ENCODE measurements around the gene BZW2.

The BZW2 gene

GRCh38 chr7:16660702-16661464 lies 14.9 kb downstream of the BZW2 start:
- no peak for DNase-seq (ENCODE audit: low read depth, low spot score)
- H3K9ac ChIP-seq (ENCODE audit: insufficient read length) = no peak overlapping the region
- no peak overlapping the region for H3K27ac ChIP-seq
- TF ChIP-seq EZH2 (IDR thresholded peaks at IDR 0.05) (no peak), POLR2AphosphoS5 (IDR thresholded peaks at IDR 0.05; ENCODE audit: borderline replicate concordance, low read depth, low read length) (no peak), FOXP2 (optimal IDR thresholded peaks at IDR 0.05; ENCODE audit: control extremely low read depth, extremely low read length, insufficient read depth) (no peak)
- H3K36me3 ChIP-seq (ENCODE audit: insufficient read depth, low read length) = peaks cover 12% of the 10 kb centered on the region
- H3K9me3 ChIP-seq (ENCODE audit: low read depth, low read length) = no peaks in the 10 kb centered on the region
- H3K4me3 ChIP-seq = peak overlapping the region; percentile 19; the same call in 1 of the 2 replicates

- DNase-seq (ENCODE audit: low read depth, low spot score) = no peak
- H3K9ac ChIP-seq (ENCODE audit: insufficient read length) = no peak overlapping the region
Measured at GRCh38 chr7:16661924-16662323, 15.9 kb downstream of the BZW2 start.

GRCh38 chr7:16667355-16667754 lies 21.4 kb downstream of the BZW2 start:
- Histone ChIP-seq H3K9ac (ENCODE audit: insufficient read length) (no peak overlapping the region), H3K4me3 (no peak overlapping the region), H3K36me3 (ENCODE audit: insufficient read depth, low read length) (peaks cover 60% of the 10 kb centered on the region), H3K27ac (no peak overlapping the region), H3K9me3 (ENCODE audit: low read depth, low read length) (no peaks in the 10 kb centered on the region)
- no peak for TF ChIP-seq POLR2AphosphoS5 (IDR thresholded peaks at IDR 0.05; ENCODE audit: borderline replicate concordance, low read depth, low read length)
- no peak for TF ChIP-seq EZH2 (IDR thresholded peaks at IDR 0.05)
- DNase-seq (ENCODE audit: low read depth, low spot score) = no peak

More at GRCh38 chr7:16661924-16662323, 15.9 kb downstream of the BZW2 start:
- Histone ChIP-seq H3K4me3 (no peak overlapping the region), H3K36me3 (ENCODE audit: insufficient read depth, low read length) (peaks cover 17% of the 10 kb centered on the region), H3K27ac (no peak overlapping the region), H3K9me3 (ENCODE audit: low read depth, low read length) (no peaks in the 10 kb centered on the region)
- TF ChIP-seq EZH2 (IDR thresholded peaks at IDR 0.05) (no peak), POLR2AphosphoS5 (IDR thresholded peaks at IDR 0.05; ENCODE audit: borderline replicate concordance, low read depth, low read length) (no peak), FOXP2 (optimal IDR thresholded peaks at IDR 0.05; ENCODE audit: control extremely low read depth, extremely low read length, insufficient read depth) (no peak)

DNA sequence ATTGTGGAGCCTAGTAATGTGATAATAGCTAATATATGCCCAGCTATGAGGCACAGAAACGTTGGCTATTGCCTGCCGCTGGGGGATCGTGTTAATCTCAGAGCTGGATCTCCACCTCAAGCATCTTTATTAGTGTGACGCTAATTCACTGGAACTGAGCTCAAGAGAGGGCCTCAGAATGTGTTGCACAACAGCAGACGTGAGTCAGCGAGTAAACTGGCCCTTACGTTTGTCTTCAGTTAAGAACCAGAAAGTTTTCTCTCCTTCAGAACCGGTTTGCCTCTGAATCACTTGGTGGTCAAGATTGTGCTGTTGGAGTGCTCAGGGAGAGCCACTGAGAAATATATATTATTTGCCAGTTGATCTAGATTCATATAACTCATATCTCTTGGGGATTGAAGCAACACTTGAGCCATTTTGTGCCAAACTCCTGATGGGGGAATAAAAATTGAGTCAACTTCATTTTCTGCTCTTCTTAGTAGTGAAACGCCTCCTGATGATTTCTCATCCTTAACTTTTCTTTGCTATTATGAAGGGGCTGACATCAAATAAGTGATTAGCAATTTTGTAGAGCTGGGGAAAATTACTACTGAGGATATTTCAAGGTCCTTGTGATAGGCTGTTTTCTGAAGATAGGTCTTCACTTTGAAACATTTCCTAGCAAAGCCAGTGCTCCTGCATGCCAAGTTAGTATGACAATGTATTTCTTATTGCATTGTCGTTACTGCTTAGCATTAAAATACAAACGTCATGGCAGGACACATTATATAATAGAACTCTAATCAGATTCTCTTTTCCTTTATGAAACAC lies 22.3 kb downstream of the BZW2 start:
- Histone ChIP-seq H3K9me3 (ENCODE audit: low read depth, low read length) (no peaks in the 10 kb centered on the region), H3K27ac (no peak overlapping the region), H3K4me3 (no peak overlapping the region), H3K9ac (ENCODE audit: insufficient read length) (no peak overlapping the region), H3K36me3 (ENCODE audit: insufficient read depth, low read length) (peaks cover 64% of the 10 kb centered on the region)
- no peak for DNase-seq (ENCODE audit: low read depth, low spot score)
- no peak for TF ChIP-seq FOXP2 (optimal IDR thresholded peaks at IDR 0.05; ENCODE audit: control extremely low read depth, extremely low read length, insufficient read depth)
- TF ChIP-seq EZH2 (IDR thresholded peaks at IDR 0.05) = no peak
- no peak for TF ChIP-seq POLR2AphosphoS5 (IDR thresholded peaks at IDR 0.05; ENCODE audit: borderline replicate concordance, low read depth, low read length)

GRCh38 chr7:16668978-16669377 lies 23.0 kb downstream of the BZW2 start:
- H3K9me3 ChIP-seq (ENCODE audit: low read depth, low read length) = no peaks in the 10 kb centered on the region
- no peak for DNase-seq (ENCODE audit: low read depth, low spot score)
- H3K27ac ChIP-seq = no peak overlapping the region
- H3K9ac ChIP-seq (ENCODE audit: insufficient read length) = no peak overlapping the region
- H3K36me3 ChIP-seq (ENCODE audit: insufficient read depth, low read length) = peaks cover 64% of the 10 kb centered on the region
- no peak overlapping the region for H3K4me3 ChIP-seq
- TF ChIP-seq POLR2AphosphoS5 (IDR thresholded peaks at IDR 0.05; ENCODE audit: borderline replicate concordance, low read depth, low read length) = no peak
- TF ChIP-seq FOXP2 (optimal IDR thresholded peaks at IDR 0.05; ENCODE audit: control extremely low read depth, extremely low read length, insufficient read depth) = no peak
- no peak for TF ChIP-seq EZH2 (IDR thresholded peaks at IDR 0.05)

- no peak for DNase-seq (ENCODE audit: low read depth, low spot score)
- Histone ChIP-seq H3K9me3 (ENCODE audit: low read depth, low read length) (no peaks in the 10 kb centered on the region), H3K4me3 (no peak overlapping the region), H3K27ac (no peak overlapping the region), H3K36me3 (ENCODE audit: insufficient read depth, low read length) (peaks cover 60% of the 10 kb centered on the region), H3K9ac (ENCODE audit: insufficient read length) (no peak overlapping the region)
- TF ChIP-seq FOXP2 (optimal IDR thresholded peaks at IDR 0.05; ENCODE audit: control extremely low read depth, extremely low read length, insufficient read depth) (no peak), EZH2 (IDR thresholded peaks at IDR 0.05) (no peak), POLR2AphosphoS5 (IDR thresholded peaks at IDR 0.05; ENCODE audit: borderline replicate concordance, low read depth, low read length) (no peak)
Measured at GRCh38 chr7:16669581-16669980, 23.6 kb downstream of the BZW2 start.

DNA sequence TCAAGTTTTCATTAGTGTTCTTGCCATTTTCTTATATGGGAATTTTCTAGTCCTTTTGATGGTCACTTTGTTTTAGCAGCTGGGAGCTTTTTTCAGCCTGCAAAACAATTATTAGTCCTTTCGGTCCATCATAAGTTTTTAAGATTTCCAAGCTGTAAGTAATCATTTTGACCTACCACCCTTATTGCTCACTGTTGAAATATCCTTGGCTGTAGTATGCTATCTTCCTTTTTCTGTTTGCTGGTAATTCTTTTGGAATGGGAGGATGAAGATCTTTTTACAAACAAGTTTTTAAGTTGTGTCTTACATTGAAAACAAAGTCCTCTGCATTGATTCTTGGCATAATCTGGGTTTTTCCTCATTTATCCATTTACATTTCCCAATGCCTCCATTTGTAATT lies 24.0 kb downstream of the BZW2 start:
- TF ChIP-seq EZH2 (IDR thresholded peaks at IDR 0.05) (no peak), FOXP2 (optimal IDR thresholded peaks at IDR 0.05; ENCODE audit: control extremely low read depth, extremely low read length, insufficient read depth) (no peak), POLR2AphosphoS5 (IDR thresholded peaks at IDR 0.05; ENCODE audit: borderline replicate concordance, low read depth, low read length) (no peak)
- Histone ChIP-seq H3K9me3 (ENCODE audit: low read depth, low read length) (no peaks in the 10 kb centered on the region), H3K27ac (no peak overlapping the region), H3K4me3 (no peak overlapping the region), H3K9ac (ENCODE audit: insufficient read length) (no peak overlapping the region), H3K36me3 (ENCODE audit: insufficient read depth, low read length) (peaks cover 62% of the 10 kb centered on the region)
- no peak for DNase-seq (ENCODE audit: low read depth, low spot score)

GRCh38 chr7:16670731-16671344 lies 24.9 kb downstream of the BZW2 start:
- Histone ChIP-seq H3K9ac (ENCODE audit: insufficient read length) (no peak overlapping the region), H3K27ac (no peak overlapping the region), H3K4me3 (no peak overlapping the region), H3K36me3 (ENCODE audit: insufficient read depth, low read length) (peaks cover 65% of the 10 kb centered on the region), H3K9me3 (ENCODE audit: low read depth, low read length) (peaks cover 6% of the 10 kb centered on the region; the same call in 1 of the 2 replicates)
- TF ChIP-seq EZH2 (IDR thresholded peaks at IDR 0.05) (no peak), POLR2AphosphoS5 (IDR thresholded peaks at IDR 0.05; ENCODE audit: borderline replicate concordance, low read depth, low read length) (no peak), FOXP2 (optimal IDR thresholded peaks at IDR 0.05; ENCODE audit: control extremely low read depth, extremely low read length, insufficient read depth) (no peak)
- no peak for DNase-seq (ENCODE audit: low read depth, low spot score)

Measured in SK-N-MC (cell line).